ENCODE results near the gene MYO10. TPM values are rescaled to one million over a fixed set of nuclear protein-coding genes. Genes with fewer than 3 reads are reported as not detected.

MYO10 gene
- total RNA-seq, 4 donors from 2014 or later: 3.4 to 28.7 (median 13.4) TPM

- Histone ChIP-seq H3K4me1 (no peaks in the 10 kb centered on the region), H3K9me3 (no peaks in the 10 kb centered on the region), H3K27me3 (no peaks in the 10 kb centered on the region), H3K36me3 (no peaks in the 10 kb centered on the region), H3K27ac (no peak overlapping the region), H3K4me3 (no peak overlapping the region)
- intact Hi-C loops (cut with DNase I; ENCODE audit: low total_unique reads) (no loop called here), in situ Hi-C loops (cut with MboI; ENCODE audit: low sequenced_read_pairs in 4 of 4) (loop anchor here in 1 of 4 donors (25.0 kb wide), 1 partner anchor 242 kb away; no protein-coding TSS in a partner anchor)
- DNase-seq (no peak), ATAC-seq (no peak)
- TF ChIP-seq POLR2A (IDR thresholded peaks at IDR 0.05): no peak
- no peak for TF ChIP-seq CTCF (IDR thresholded peaks at IDR 0.05 in 4 of 5, conservative IDR thresholded peaks at IDR 0.05 in 1 of 5)
These were observed 8.9 kb upstream of the MYO10 start for GRCh38 chr5:16944816-16945562.

- H3K27ac ChIP-seq: no peak overlapping the region
- no peaks in the 10 kb centered on the region for H3K9me3 ChIP-seq
- DNase-seq (no peak), ATAC-seq (no peak)
- H3K36me3 ChIP-seq: no peaks in the 10 kb centered on the region
- no peaks in the 10 kb centered on the region for H3K27me3 ChIP-seq
- in situ Hi-C loops (cut with MboI; ENCODE audit: low sequenced_read_pairs in 4 of 4) (loop anchor here in 1 of 4 donors (25.0 kb wide), 1 partner anchor 243 kb away; no protein-coding TSS in a partner anchor), intact Hi-C loops (cut with DNase I; ENCODE audit: low total_unique reads) (no loop called here)
- no peak overlapping the region for H3K4me3 ChIP-seq
- no peaks in the 10 kb centered on the region for H3K4me1 ChIP-seq
- TF ChIP-seq CTCF (IDR thresholded peaks at IDR 0.05 in 4 of 5, conservative IDR thresholded peaks at IDR 0.05 in 1 of 5): no peak
- TF ChIP-seq POLR2A (IDR thresholded peaks at IDR 0.05): no peak
These were observed 8.0 kb upstream of the MYO10 start for GRCh38 chr5:16943846-16944678.

GRCh38 chr5:16937503-16938161 lies 1.5 kb upstream of the MYO10 start:
- peaks cover 0 to 27% (median 23%) of the 10 kb centered on the region in 3 donors for H3K27me3 ChIP-seq
- no peaks in the 10 kb centered on the region for H3K9me3 ChIP-seq
- DNase-seq: no peak
- TF ChIP-seq POLR2A (IDR thresholded peaks at IDR 0.05) (no peak), CTCF (IDR thresholded peaks at IDR 0.05 in 4 of 5, conservative IDR thresholded peaks at IDR 0.05 in 1 of 5) (no peak)
- H3K27ac ChIP-seq: no peak overlapping the region
- intact Hi-C loops (cut with DNase I; ENCODE audit: low total_unique reads) (loop anchor here (2.0 to 10.0 kb wide), 7 partner anchors 51 to 473 kb away; partner anchors contain the start of gene ZNF622), in situ Hi-C loops (cut with MboI; ENCODE audit: low sequenced_read_pairs in 4 of 4) (loop anchor here in 2 of 4 donors (10.0 to 25.0 kb wide), 2 partner anchors 250 to 257 kb away; no protein-coding TSS in a partner anchor)
- no peak overlapping the region for H3K4me3 ChIP-seq
- H3K4me1 ChIP-seq: peaks cover 0 to 10% of the 10 kb centered on the region in 2 donors
- no peak for ATAC-seq
- no peaks in the 10 kb centered on the region for H3K36me3 ChIP-seq

- DNase-seq (no peak), ATAC-seq (no peak)
- Histone ChIP-seq H3K4me3 (peak overlapping the region; percentile 71 to 99 (median 80)), H3K9me3 (no peaks in the 10 kb centered on the region), H3K27ac (peak overlapping the region; percentile 47 to 76 (median 68)), H3K4me1 (peaks cover 0 to 10% of the 10 kb centered on the region in 2 donors), H3K36me3 (no peaks in the 10 kb centered on the region), H3K27me3 (peaks cover 0 to 33% (median 28%) of the 10 kb centered on the region in 3 donors)
- TF ChIP-seq POLR2A (IDR thresholded peaks at IDR 0.05): no peak
- TF ChIP-seq CTCF (IDR thresholded peaks at IDR 0.05 in 4 of 5, conservative IDR thresholded peaks at IDR 0.05 in 1 of 5): no peak
- intact Hi-C loops (cut with DNase I; ENCODE audit: low total_unique reads) (loop anchor here (2.0 to 10.0 kb wide), 7 partner anchors 50 to 472 kb away; partner anchors contain the start of gene ZNF622), in situ Hi-C loops (cut with MboI; ENCODE audit: low sequenced_read_pairs in 4 of 4) (loop anchor here in 2 of 4 donors (10.0 to 25.0 kb wide), 2 partner anchors 250 to 258 kb away; no protein-coding TSS in a partner anchor)
These were observed 926 bp upstream of the MYO10 start for GRCh38 chr5:16936989-16937438.
